ENCODE results near the gene PTGR2.

DNA sequence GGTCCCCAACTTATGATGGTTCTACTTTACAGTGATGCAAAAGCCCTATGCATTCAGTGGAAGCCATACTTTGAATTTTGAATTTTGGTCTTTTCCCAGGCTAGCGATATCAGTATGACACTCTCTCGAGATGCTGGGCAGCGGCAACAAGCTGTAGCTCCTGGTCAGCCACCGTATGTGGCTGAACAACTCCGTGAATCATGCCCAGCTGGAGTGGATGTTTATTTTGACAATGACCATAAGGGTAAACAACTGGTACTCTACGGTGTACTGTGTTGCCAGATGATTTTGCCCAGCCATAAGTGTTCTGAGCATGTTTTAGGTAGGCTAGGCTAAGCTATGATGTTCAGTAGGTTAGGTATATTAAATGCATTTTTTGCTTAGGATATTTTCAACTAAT lies 26.8 kb downstream of the PTGR2 start:
- no peak for TF ChIP-seq CTCF (IDR thresholded peaks at IDR 0.05; ENCODE audit: poor library complexity, severe bottlenecking)
- TF ChIP-seq RAD21 (conservative IDR thresholded peaks at IDR 0.05), result no peak
- TF ChIP-seq SMC3 (conservative IDR thresholded peaks at IDR 0.05; ENCODE audit: poor library complexity), result no peak
- no peak for TF ChIP-seq POLR2AphosphoS5 (IDR thresholded peaks at IDR 0.05)
- no peak for TF ChIP-seq EP300 (conservative IDR thresholded peaks at IDR 0.05; ENCODE audit: poor library complexity, severe bottlenecking)
- TF ChIP-seq EZH2 (IDR thresholded peaks at IDR 0.05; ENCODE audit: borderline replicate concordance, insufficient read depth, low read length, poor library complexity, severe bottlenecking), result no peak
- no peak for TF ChIP-seq MXI1 (conservative IDR thresholded peaks at IDR 0.05; ENCODE audit: poor library complexity, severe bottlenecking)
- no peak for TF ChIP-seq TAF1 (IDR thresholded peaks at IDR 0.05; ENCODE audit: low read depth)
- TF ChIP-seq, protein P1, sequence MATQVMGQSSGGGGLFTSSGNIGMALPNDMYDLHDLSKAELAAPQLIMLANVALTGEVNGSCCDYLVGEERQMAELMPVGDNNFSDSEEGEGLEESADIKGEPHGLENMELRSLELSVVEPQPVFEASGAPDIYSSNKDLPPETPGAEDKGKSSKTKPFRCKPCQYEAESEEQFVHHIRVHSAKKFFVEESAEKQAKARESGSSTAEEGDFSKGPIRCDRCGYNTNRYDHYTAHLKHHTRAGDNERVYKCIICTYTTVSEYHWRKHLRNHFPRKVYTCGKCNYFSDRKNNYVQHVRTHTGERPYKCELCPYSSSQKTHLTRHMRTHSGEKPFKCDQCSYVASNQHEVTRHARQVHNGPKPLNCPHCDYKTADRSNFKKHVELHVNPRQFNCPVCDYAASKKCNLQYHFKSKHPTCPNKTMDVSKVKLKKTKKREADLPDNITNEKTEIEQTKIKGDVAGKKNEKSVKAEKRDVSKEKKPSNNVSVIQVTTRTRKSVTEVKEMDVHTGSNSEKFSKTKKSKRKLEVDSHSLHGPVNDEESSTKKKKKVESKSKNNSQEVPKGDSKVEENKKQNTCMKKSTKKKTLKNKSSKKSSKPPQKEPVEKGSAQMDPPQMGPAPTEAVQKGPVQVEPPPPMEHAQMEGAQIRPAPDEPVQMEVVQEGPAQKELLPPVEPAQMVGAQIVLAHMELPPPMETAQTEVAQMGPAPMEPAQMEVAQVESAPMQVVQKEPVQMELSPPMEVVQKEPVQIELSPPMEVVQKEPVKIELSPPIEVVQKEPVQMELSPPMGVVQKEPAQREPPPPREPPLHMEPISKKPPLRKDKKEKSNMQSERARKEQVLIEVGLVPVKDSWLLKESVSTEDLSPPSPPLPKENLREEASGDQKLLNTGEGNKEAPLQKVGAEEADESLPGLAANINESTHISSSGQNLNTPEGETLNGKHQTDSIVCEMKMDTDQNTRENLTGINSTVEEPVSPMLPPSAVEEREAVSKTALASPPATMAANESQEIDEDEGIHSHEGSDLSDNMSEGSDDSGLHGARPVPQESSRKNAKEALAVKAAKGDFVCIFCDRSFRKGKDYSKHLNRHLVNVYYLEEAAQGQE (IDR thresholded peaks at IDR 0.05; ENCODE audit: borderline replicate concordance), result no peak

Measured in neural cell (in vitro differentiated cells).